Measurements from ENCODE around the gene MAMLD1. TPM values are rescaled to one million over a fixed set of nuclear protein-coding genes. Genes with fewer than 3 reads are reported as not detected.

The MAMLD1 gene
- total RNA-seq, 2 experiments from 2014 or later = 1.7 to 1.8 TPM

DNA sequence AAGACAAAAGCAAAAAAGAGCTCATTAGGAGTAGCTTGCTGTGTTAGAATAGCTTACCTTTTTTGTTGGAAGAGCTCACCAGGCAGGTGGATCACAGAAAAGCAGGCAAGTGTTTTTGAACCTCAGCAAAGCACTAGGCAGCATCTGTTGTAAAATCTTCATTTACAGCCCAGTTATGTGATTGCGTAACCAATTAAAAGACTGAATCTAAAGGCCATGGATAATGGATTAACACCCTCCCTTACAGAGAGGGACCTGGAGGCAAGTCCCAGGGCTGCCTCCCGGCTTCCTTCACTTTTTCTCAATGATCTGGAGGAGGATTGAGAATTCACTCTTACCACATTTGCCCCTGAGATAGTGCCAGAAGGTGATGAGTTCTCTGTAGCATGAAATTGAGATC, 51.1 kb downstream of the MAMLD1 start:
- H3K27ac Mint-ChIP-seq = no peak overlapping the region
- H3K36me3 Mint-ChIP-seq (ENCODE audit: low read depth) = no peaks in the 10 kb centered on the region
- intact Hi-C loops (cut with micrococcal nuclease) = no loop called here
- H3K4me3 Mint-ChIP-seq = no peak overlapping the region
- H3K4me1 Mint-ChIP-seq (ENCODE audit: low read depth) = peaks cover 12% of the 10 kb centered on the region
- no peaks in the 10 kb centered on the region for H3K9me3 Mint-ChIP-seq
- DNase-seq = no peak
- no peaks in the 10 kb centered on the region for H3K27me3 Mint-ChIP-seq (ENCODE audit: low read depth)
- CTCF ChIA-PET = no interaction called here

- CTCF ChIA-PET = interaction anchor here (0.6 kb wide), 1 partner anchor 171 kb away, joined by 3 read pairs; no protein-coding TSS in a partner anchor
- intact Hi-C loops (cut with micrococcal nuclease) = no loop called here
- no peak overlapping the region for H3K4me3 Mint-ChIP-seq
These were observed 53.4 kb downstream of the MAMLD1 start for GRCh38 chrX:150416469-150416868.

DNA sequence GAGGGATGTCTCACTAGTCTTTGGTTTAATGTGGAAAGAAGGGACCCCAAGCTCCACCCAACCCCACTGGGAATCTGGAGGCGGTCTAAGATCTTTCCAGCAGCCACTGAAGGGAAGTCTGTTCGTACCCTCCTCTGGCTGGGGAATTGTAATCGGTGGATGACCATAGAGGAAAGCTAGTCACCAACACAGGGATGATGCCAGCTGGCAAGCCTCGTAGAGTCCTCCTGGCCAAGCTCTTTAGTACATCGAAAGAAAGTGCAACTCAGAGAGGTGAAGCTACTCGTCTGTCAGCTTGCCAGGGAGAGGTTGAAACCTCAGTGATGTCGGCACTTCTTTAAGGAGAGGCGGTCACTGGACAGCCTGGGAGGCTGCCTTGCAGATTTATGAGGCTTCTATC, 58.7 kb downstream of the MAMLD1 start:
- Mint-ChIP-seq H3K9me3 (no peaks in the 10 kb centered on the region), H3K36me3 (ENCODE audit: low read depth) (no peaks in the 10 kb centered on the region)
- intact Hi-C loops (cut with micrococcal nuclease) = no loop called here

More at GRCh38 chrX:150416469-150416868, 53.4 kb downstream of the MAMLD1 start:
- no peaks in the 10 kb centered on the region for H3K36me3 Mint-ChIP-seq (ENCODE audit: low read depth)
- no peaks in the 10 kb centered on the region for H3K27me3 Mint-ChIP-seq (ENCODE audit: low read depth)
- no peak overlapping the region for H3K27ac Mint-ChIP-seq
- no peaks in the 10 kb centered on the region for H3K9me3 Mint-ChIP-seq
- no peak for DNase-seq
- H3K4me1 Mint-ChIP-seq (ENCODE audit: low read depth) = no peaks in the 10 kb centered on the region

DNA sequence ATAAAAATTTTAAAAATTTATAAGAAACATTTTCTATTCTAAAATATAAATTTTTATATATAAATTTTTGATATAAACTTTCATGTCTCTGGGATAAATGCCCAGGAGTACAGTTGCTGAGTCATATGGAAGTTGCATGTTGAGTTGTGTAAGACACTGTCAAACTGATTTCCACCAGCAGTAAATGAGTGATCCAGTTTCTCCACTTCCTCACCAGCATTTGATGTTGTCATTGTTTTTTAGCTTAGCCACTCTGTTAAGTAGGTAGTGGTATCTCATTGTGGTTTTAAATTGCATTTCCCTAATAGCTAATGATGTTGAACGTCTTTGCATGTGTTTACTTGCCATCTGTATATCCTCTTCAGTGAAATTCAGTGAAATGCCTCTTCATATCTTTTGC, 66.5 kb downstream of the MAMLD1 start:
- intact Hi-C loops (cut with micrococcal nuclease) = no loop called here
- Mint-ChIP-seq H3K9me3 (no peaks in the 10 kb centered on the region), H3K27me3 (ENCODE audit: low read depth) (no peaks in the 10 kb centered on the region), H3K4me3 (no peak overlapping the region), H3K27ac (no peak overlapping the region), H3K4me1 (ENCODE audit: low read depth) (no peaks in the 10 kb centered on the region), H3K36me3 (ENCODE audit: low read depth) (no peaks in the 10 kb centered on the region)
- CTCF ChIA-PET = no interaction called here
- DNase-seq = no peak

More for the DNA sequence above, 58.7 kb downstream of the MAMLD1 start:
- H3K4me3 Mint-ChIP-seq = no peak overlapping the region
- H3K27me3 Mint-ChIP-seq (ENCODE audit: low read depth) = no peaks in the 10 kb centered on the region
- CTCF ChIA-PET = no interaction called here
- no peaks in the 10 kb centered on the region for H3K4me1 Mint-ChIP-seq (ENCODE audit: low read depth)
- H3K27ac Mint-ChIP-seq = no peak overlapping the region
- DNase-seq = no peak

- H3K4me3 Mint-ChIP-seq = no peak overlapping the region
- CTCF ChIA-PET = no interaction called here
- no peak for DNase-seq
- no peaks in the 10 kb centered on the region for H3K4me1 Mint-ChIP-seq (ENCODE audit: low read depth)
- H3K36me3 Mint-ChIP-seq (ENCODE audit: low read depth) = no peaks in the 10 kb centered on the region
- intact Hi-C loops (cut with micrococcal nuclease) = no loop called here
- H3K27me3 Mint-ChIP-seq (ENCODE audit: low read depth) = no peaks in the 10 kb centered on the region
- no peaks in the 10 kb centered on the region for H3K9me3 Mint-ChIP-seq
- no peak overlapping the region for H3K27ac Mint-ChIP-seq
These were observed 73.1 kb downstream of the MAMLD1 start for GRCh38 chrX:150436195-150436594.

DNA sequence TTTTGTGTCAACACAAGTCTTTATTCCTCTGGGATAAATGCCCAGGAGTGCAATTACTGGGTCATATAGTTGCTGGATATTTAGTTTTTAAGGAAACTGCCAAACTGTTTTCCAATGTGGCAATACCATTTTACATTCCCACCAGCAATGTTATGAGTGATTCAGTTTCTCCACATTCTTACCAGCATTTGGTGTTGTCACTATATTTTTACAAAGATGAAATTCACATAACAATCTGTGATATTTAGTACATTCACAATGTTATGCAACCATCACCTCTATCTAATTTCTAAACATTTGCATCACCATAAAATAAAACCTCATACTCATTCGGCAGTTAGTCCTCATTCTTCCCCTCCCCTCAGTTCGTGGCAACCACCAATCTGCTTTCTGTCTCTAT, 75.0 kb downstream of the MAMLD1 start:
- Mint-ChIP-seq H3K9me3 (no peaks in the 10 kb centered on the region), H3K36me3 (ENCODE audit: low read depth) (no peaks in the 10 kb centered on the region), H3K27ac (no peak overlapping the region), H3K4me3 (no peak overlapping the region), H3K4me1 (ENCODE audit: low read depth) (no peaks in the 10 kb centered on the region), H3K27me3 (ENCODE audit: low read depth) (no peaks in the 10 kb centered on the region)
- CTCF ChIA-PET = no interaction called here
- DNase-seq = no peak
- intact Hi-C loops (cut with micrococcal nuclease) = no loop called here

GRCh38 chrX:150446151-150446550, 83.0 kb downstream of the MAMLD1 start:
- H3K4me1 Mint-ChIP-seq (ENCODE audit: low read depth) = peaks cover 8% of the 10 kb centered on the region
- H3K27me3 Mint-ChIP-seq (ENCODE audit: low read depth) = no peaks in the 10 kb centered on the region
- H3K36me3 Mint-ChIP-seq (ENCODE audit: low read depth) = no peaks in the 10 kb centered on the region
- H3K9me3 Mint-ChIP-seq = no peaks in the 10 kb centered on the region
- DNase-seq = no peak
- H3K4me3 Mint-ChIP-seq = no peak overlapping the region
- intact Hi-C loops (cut with micrococcal nuclease) = no loop called here
- H3K27ac Mint-ChIP-seq = no peak overlapping the region
- CTCF ChIA-PET = no interaction called here

- no peak overlapping the region for H3K27ac Mint-ChIP-seq
- no peaks in the 10 kb centered on the region for H3K9me3 Mint-ChIP-seq
- H3K36me3 Mint-ChIP-seq (ENCODE audit: low read depth) = no peaks in the 10 kb centered on the region
- no peak overlapping the region for H3K4me3 Mint-ChIP-seq
- DNase-seq = no peak
- intact Hi-C loops (cut with micrococcal nuclease) = no loop called here
- CTCF ChIA-PET = no interaction called here
- H3K4me1 Mint-ChIP-seq (ENCODE audit: low read depth) = peaks cover 13% of the 10 kb centered on the region
- no peaks in the 10 kb centered on the region for H3K27me3 Mint-ChIP-seq (ENCODE audit: low read depth)
These were observed 83.9 kb downstream of the MAMLD1 start for GRCh38 chrX:150446995-150447394.

DNA sequence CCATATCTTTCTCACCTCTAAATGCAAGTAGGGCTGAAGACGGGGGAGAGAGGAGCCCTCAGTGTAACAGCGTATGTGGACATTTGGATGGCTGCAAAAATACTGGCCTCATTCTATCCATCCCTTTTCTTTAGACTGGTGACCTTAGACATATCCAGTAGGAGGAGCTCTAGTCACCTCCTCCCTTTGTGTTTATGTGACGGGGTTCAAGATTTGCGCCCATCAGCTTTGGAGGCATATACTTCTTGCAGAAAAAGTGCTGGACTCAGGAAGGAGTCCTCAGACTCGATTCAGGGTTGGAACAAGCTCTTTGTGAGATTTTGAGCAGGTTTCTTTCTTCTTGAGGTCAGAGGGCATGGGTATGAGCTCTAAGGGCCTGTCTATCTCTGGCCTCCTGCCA, 86.2 kb downstream of the MAMLD1 start:
- Mint-ChIP-seq H3K27me3 (ENCODE audit: low read depth) (no peaks in the 10 kb centered on the region), H3K36me3 (ENCODE audit: low read depth) (no peaks in the 10 kb centered on the region), H3K27ac (no peak overlapping the region), H3K4me1 (ENCODE audit: low read depth) (peaks cover 13% of the 10 kb centered on the region), H3K9me3 (no peaks in the 10 kb centered on the region), H3K4me3 (no peak overlapping the region)
- CTCF ChIA-PET = interaction anchor here (0.7 to 1.9 kb wide), 7 partner anchors 30 to 247 kb away, joined by 3 to 9 read pairs (median 3); no protein-coding TSS in a partner anchor
- intact Hi-C loops (cut with micrococcal nuclease) = loop anchor here (1.0 to 2.0 kb wide), 3 partner anchors 33 to 137 kb away; no protein-coding TSS in a partner anchor
- DNase-seq = no peak

DNA sequence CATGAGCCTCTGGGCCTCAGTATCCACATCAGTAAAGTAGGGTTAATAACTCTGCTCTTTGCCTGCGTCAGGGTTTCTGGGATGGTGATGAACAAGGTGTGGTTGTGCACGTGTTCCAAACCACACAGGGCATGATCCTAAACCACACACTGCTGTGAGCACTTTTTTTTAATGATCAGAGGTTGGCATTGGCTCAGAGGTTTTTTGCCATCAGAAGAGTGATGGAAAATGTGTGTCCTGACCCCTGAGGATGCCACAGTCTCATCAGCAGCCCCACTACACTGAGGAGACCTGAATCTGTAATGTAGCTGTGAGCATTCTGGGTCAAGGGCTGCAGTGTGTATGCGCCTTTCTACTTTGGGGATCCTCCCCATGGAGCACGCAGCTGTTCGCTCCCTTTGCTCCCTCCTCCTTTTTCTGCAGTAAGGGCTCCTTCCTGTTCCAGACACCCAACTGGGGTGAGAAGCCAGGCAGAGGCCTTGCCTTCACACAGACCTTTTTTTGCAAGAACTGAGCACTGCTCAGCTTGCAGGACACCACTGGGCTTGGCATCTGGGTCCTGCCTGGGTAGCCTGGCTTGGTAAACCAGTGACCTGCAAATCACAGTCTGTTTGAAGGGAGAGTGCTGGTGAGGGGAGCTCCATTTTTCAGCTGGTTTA, 87.5 kb downstream of the MAMLD1 start:
- H3K9me3 Mint-ChIP-seq = no peaks in the 10 kb centered on the region
- H3K27me3 Mint-ChIP-seq (ENCODE audit: low read depth) = no peaks in the 10 kb centered on the region
- CTCF ChIA-PET = interaction anchor here (0.8 to 1.5 kb wide), 4 partner anchors 33 to 231 kb away, joined by 3 to 9 read pairs (median 6); no protein-coding TSS in a partner anchor
- H3K27ac Mint-ChIP-seq = no peak overlapping the region
- no peaks in the 10 kb centered on the region for H3K36me3 Mint-ChIP-seq (ENCODE audit: low read depth)
- no peak overlapping the region for H3K4me3 Mint-ChIP-seq
- intact Hi-C loops (cut with micrococcal nuclease) = loop anchor here (5.0 to 10.0 kb wide), 2 partner anchors 232 to 944 kb away; partner anchors contain the start of gene VMA21
- peak; percentile 40 for DNase-seq
- H3K4me1 Mint-ChIP-seq (ENCODE audit: low read depth) = peaks cover 13% of the 10 kb centered on the region

- intact Hi-C loops (cut with micrococcal nuclease) = loop anchor here (5.0 to 10.0 kb wide), 2 partner anchors 230 to 943 kb away; partner anchors contain the start of gene VMA21
- H3K27me3 Mint-ChIP-seq (ENCODE audit: low read depth) = no peaks in the 10 kb centered on the region
- no peaks in the 10 kb centered on the region for H3K36me3 Mint-ChIP-seq (ENCODE audit: low read depth)
- H3K4me3 Mint-ChIP-seq = no peak overlapping the region
- no peak for DNase-seq
- H3K4me1 Mint-ChIP-seq (ENCODE audit: low read depth) = peaks cover 19% of the 10 kb centered on the region
- H3K9me3 Mint-ChIP-seq = no peaks in the 10 kb centered on the region
- H3K27ac Mint-ChIP-seq = no peak overlapping the region
- CTCF ChIA-PET = no interaction called here
These were observed 88.8 kb downstream of the MAMLD1 start for GRCh38 chrX:150451953-150452352.

- Mint-ChIP-seq H3K9me3 (no peaks in the 10 kb centered on the region), H3K4me3 (no peak overlapping the region), H3K4me1 (ENCODE audit: low read depth) (peaks cover 25% of the 10 kb centered on the region), H3K27me3 (ENCODE audit: low read depth) (no peaks in the 10 kb centered on the region), H3K27ac (no peak overlapping the region), H3K36me3 (ENCODE audit: low read depth) (no peaks in the 10 kb centered on the region)
- no peak for DNase-seq
- intact Hi-C loops (cut with micrococcal nuclease) = loop anchor here (5.0 to 10.0 kb wide), 2 partner anchors 228 to 941 kb away; partner anchors contain the start of gene VMA21
- CTCF ChIA-PET = no interaction called here
These were observed 91.0 kb downstream of the MAMLD1 start for GRCh38 chrX:150454083-150454482.
